DMS153 treated with DMSO at 0.1 percent for 48 hours (cell line): ENCODE measurements around the gene PRC1.
"Not testable (repeated sequence)": the region's sequence is repeated elsewhere in the genome, so short reads cannot be mapped to it uniquely, and the experiment has no call there.

ENCODE experiments used
- DNase-seq: peaks from one replicate; lab custom pipeline; 2025; ENCODE audit not compliant: unreplicated experiment; lab: John Stamatoyannopoulos, UW

PRC1 gene, protein sequence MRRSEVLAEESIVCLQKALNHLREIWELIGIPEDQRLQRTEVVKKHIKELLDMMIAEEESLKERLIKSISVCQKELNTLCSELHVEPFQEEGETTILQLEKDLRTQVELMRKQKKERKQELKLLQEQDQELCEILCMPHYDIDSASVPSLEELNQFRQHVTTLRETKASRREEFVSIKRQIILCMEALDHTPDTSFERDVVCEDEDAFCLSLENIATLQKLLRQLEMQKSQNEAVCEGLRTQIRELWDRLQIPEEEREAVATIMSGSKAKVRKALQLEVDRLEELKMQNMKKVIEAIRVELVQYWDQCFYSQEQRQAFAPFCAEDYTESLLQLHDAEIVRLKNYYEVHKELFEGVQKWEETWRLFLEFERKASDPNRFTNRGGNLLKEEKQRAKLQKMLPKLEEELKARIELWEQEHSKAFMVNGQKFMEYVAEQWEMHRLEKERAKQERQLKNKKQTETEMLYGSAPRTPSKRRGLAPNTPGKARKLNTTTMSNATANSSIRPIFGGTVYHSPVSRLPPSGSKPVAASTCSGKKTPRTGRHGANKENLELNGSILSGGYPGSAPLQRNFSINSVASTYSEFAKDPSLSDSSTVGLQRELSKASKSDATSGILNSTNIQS

DNA sequence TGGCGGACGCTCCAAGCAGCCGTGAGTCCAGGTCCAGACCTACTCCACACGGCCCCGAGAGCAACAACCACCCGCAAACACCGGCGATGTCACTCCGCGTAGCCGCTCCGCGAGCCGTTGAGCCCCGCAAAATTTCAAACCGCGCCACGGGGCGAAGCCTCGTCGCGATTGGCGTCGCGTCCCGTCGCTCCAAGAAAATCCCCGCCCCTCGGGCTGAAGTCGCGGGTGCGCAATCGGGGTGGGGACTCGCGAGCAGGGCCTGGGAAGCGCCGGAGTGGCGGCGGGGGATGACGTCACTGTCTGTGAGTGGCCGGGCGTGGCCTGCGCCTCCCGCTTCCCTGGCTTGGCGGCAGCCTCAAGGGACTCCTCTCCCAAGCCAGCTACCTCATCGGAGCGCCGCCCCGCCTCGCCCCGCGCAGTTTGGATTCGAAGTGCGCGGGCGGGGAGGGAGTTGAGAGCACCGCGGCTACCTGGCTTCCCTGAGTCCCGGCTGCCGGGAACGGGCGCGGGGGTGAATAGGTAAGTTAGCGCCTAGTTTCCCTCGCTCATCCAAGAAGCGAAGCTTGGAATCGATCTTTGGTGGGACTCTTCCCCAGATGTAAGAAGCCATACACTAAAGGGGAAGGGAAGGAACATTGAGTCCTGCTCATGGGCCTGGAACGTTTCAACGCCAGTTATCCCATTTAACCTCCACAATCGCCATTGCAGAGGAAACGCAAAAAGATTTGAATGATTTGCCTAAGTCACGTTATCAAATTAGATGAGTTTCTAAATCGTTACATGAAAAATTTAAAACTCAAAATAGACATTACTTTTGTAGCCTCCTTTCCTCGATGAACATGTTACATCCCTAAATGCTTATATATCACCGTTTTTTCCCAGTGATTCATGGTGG, at the start of gene PRC1:
TSS of gene PRC1 (minus strand) at position 119 of the 895 bp plus-strand sequence. CDS start at position 1, 118 bp downstream.
- DNase-seq, result peak; percentile 69

DNA sequence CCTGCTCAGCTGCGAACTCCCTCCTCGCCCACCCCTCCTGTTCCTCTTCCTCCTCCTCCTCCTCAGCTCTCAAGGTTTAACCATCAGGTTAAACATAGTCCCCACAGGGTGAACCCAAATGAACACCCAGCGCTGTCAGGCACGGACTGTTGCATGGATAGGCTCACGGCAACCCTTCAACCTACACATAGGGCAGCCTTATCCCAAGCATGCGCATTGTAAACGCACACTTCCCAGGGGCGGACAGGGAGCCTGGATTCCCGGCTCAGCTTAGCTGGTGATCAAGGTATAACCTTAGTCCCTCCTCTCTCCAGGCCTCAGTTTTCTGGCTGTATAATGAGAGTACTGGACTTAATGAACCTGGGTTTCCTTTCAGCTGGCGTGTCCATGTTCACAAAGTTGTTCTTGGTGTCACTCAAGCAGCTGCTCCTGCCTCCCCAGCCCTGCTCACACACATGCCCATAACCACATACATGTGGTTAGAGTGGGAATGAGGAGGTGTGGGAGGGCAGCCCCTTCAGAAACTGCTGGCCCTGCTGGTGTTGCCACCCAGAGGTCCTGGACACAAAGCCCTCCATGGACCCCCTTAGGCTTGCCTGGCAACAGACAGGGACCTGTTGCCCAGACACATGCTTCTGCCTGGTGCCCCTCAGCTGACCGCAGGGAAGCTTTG, 49.0 kb upstream of the PRC1 start:
- no peak for DNase-seq

DNA sequence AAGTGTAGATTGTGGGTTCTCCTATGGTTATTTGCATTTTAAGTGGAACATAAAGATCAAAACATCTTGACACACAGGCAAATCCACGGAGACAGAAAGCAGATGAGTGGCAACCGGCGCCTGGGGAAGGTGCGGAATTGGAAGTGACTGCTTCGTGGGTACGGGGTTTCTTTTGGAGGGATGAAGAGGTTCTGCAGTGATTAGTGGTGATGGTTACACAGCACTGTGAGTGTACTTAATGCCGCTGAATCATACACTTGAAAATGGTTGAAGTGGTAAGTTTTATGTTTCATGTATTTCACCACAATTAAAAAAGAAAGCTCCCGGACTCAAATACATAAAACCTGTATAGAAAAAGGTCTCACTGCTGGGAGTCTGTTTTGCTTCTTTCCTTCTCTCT, 46.5 kb upstream of the PRC1 start:
- no peak for DNase-seq

DNA sequence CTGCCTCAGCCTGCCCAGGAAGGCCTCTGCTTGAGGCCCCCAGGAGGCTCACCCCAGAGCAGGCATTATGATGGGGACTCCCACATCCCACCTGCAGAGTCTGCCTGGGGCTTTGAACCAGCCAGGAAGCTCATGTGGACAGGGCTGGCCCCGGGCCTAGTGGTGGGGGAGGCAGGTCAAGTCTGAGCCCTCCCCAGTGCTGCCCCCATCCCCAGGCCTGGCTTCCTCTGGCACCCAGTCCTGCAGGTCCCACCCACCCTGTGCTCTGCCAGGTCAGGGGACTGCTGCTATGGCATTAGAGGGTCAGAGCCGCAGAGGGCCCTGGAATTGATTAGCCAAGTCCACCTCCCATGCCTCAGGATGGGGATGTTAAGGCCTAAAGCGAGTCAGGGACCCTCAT, 45.7 kb upstream of the PRC1 start:
- no peak for DNase-seq

DNA sequence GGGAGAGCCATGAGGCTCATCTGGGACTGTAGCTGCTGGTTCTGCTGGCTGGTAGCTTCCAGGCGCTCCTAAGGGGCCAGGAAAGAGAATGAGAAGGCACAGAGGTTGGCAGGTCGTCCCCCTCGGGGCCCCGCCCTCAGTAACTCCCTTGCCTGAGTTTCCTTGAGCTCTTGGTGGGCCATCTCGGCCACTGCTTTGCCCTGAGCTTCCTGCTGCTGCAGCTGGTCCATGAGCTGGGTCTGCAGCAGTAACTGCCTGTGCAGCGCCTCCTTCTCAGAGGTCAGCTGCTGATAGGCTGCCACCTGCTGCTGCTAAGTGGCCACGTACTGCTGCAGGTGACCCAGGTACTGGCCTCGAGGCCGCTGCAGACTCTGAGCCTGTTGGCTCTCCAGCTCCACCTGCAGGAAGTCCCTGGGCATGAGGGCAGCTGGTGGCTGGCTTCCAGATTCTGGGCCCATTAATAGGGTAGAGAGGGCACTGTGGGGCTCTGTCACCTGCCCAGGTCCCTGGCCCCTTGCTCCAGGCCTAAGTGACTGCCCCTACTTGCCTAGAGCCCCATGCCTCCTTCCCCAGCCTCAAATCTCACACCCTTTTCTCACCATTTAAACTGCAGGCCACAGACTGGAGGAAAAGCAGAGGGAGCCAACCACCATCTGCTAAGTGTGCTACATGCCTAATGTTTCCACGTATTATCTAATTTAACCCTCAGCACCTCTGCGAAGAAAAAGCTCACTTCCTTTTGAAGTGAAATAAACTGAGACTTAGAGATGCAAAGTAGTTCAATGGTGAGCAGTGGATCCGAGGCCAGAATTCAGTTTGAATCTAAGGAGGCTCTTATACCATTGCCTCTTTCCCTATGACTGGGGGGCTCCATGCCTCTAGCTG, 38.8 kb upstream of the PRC1 start:
- DNase-seq, result peak; percentile 18

DNA sequence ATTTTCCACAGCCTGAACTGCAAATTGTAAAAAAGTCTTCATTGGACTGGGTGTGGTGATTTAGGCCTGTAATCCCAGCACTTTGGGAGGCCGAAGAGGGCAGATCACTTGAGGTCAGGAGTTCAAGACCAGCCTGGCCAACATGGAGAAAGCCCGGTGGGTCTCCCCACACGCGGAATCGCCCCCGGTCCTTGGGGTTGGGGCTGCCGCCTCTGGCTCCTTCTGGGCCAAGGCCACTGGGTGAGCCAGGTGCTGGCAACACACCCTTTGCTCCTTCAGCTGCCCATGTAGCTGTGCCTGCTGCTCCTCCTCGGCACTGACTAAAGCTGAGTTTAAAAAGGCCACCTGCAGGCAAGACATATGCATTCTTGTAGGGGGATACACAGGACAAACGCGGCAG, 37.5 kb upstream of the PRC1 start:
- no peak for DNase-seq

DNA sequence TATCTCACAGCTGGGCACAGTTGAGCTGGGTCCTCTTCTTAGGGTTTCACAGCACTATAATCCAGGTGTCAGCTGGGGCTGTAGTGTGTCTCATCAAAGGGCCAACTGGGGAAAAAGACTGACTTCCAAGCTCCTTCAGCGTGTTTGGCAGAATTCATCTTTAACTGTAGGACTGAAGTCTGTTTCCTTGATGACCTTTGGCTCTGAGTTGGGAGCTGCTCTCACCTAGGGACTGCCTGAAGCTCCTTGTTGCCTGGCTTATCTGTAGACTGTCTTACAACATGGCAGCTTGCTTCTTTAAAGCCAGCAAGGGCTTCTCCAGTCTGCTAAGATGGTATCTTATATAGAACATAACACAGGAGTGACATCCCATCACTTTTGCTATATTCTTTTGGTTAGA, 33.3 kb upstream of the PRC1 start:
- DNase-seq, result no peak

DNA sequence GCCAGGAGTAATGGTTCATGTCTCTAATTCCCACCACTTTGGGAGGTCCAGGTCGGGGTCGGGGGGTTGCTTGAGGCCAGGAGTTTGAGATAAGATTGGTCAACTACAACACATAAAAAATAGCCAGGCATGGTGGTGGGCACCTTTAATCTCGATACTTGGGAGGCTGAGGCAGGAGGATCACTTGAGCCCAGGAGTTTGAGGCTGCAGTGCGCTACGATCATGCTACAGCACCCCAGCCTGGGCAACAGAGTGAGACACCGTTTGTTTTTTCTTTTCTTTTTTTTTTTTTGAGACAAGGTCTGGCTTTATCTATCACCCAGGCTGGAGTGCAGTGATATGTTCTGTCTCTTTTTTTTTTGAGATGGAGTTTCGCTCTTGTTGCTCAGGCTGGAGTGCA, 29.4 kb upstream of the PRC1 start:
- DNase-seq, result no peak

DNA sequence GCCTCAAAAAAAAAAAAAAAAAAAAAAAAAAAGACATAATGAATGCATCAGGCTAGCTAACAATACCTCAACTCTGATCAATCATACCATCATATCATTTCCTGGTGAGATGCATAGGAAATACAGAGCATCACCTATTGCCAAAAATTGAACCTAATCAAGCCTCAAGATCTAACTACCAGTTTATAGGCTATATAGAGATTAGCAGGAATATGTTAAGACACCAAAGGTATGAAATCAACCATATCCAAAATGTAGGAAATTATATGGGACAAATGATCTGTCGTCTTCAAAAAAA, 28.4 kb upstream of the PRC1 start:
- DNase-seq, result no peak

DNA sequence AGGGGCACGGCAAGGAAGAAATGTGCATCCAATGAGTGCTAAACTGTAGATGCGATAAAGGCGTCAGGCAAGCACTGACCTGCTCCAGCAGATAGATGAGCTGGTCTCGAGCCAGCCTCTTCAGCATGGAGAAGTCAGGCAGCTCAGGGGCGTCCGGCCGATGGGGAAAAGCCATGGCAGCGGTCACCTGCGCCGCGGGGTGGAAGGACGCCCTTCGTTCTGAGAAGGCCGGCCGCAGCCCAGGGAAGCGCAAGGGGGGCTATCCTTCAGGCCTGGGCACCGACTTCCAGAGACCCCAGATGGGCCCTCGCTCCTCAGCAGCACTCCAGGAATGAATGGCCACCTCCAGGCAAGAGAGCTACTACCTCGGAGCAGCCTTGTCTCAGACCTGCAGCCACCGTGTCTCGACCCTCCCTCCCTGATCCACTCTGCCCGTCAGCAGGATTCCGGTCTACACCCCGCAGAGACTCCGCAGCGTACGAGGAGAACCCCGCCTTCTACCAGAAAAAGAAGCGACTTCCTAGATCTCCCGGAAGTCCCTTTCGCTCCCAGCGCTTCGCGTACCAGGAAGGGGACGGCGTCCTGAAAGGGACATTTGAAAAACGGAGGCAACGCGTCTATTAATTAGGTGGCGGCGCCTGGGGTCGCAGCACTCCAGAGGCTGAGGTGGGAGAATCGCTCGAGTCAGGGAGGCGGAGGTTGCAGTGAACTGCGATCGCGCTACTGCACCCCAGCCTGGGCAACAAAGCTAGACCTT, 27.9 kb upstream of the PRC1 start, which contains the start of gene VPS33B:
TSS of gene VPS33B (minus strand) at position 520 of the 757 bp plus-strand sequence. CDS start at position 175, 345 bp downstream.
- peak; percentile 13 for DNase-seq

DNA sequence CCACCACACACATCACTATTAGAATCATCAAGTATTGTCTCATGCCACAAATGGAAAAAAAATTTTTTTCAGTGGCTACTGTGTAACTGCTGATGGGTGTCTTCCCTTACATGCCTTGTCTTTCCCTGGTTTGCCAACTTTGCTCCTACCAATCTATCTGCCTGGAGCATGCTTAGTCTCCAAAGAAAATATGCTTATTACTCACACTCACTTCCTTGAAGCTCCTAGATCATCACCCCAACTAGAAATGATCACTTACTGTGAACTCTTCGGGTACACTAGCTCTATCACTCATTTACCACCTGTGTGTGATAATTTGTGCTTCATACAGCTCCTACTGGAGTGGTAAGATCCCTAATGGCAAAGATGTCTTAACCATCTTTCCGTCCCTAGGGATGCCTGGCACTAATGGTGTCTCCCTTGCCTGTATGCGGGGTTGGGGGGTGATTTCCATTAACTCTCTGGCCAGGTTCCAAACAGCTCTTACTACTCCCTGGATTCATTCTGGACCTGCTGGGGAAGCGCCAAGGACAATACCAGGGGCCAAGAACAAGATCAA, 27.3 kb upstream of the PRC1 start:
- DNase-seq, result no peak

DNA sequence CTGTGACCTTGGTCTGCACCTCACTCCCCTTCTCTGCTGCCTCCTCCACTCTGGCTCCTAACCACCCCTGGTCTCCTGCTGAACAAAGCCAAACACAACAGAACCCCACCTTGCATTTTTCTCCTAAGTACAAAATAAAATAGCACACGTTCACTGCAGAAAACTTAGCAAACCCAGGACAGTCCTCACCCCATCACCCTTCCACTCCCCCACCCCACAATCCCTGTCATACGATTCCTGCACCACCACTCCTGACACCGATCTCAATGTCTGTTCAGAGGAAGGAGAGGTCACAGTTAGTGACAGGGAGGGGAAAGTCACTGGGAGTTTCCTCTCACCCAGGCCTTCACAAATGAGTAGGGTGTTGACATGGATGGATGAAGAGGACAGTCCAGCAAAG, 23.8 kb upstream of the PRC1 start:
- DNase-seq, result no peak

DNA sequence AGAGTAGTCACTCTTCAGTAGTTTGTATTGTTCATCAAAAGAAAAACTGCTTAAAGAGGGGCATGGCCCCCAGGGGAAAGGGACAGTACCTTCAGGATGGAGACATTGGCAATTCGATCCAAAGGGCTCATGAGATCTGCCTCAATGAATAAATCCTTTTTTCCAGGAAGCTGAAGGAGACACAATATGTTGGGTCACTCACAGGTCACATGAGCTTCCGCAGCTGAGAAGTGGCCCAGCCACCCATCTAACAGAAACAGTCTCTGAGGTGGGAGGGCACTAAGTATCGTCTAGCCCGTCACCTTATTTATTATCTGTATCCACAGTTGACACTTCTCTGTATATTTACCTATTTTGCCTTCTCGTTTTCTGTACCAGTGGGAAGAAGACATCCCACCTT, 23.4 kb upstream of the PRC1 start:
- DNase-seq, result no peak

DNA sequence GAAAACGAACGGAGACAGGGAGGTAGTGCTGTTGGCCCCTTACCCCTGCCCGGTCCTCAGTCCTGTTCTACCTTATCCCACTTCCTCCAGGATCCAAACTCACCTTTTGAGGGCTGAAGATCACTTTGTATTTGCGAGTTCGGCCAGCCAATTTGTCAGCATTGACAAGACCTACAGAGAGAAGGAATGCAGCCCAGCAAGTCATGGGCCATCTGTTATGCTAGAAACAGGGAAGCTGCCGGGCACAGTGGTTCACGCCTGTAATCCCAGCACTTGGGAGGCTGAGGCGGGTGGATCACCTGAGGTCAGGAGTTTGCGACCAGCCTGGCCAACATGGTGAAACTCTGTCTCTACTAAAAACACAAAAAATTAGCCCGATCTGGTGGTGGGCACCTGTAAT, 19.4 kb upstream of the PRC1 start:
- DNase-seq, result not testable (repeated sequence)

DNA sequence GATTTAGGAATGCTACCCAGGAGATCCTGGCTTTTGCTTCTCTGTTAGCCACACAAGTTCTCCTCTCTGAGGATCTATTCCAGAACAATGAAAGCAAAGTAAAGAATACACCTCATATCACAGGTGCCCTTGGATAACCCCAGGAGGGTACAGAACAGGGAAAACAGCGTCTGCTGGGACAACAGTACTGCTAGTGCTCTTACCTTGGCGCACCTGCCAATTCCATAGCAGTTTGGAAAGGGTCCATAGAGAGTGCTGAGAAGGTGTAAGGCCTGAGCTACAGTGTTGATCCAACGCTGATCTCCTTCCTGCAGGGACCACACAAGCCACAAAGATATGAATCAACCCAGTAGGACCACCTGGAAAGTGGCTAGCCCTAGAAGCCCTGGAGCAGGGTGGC, 12.9 kb upstream of the PRC1 start:
- no peak for DNase-seq

DNA sequence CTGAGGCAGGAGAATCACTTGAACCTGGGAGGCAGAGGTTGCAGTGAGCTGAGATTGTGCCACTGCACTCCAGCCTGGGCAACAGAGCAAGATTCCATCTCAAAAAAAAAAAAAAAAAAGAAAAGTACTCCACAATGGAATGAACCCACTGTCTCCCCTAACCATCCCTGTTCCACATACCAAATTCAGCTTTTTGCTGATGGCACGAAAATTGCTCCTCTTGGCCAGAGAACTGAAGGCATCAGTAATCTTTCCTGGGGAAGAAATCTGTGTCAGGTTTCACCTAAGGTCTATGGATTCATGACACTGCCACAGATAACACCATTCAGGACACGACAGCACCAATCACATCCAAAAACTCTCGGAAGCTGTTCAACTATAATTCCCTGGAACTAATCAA, 6.9 kb upstream of the PRC1 start:
- no peak for DNase-seq

DNA sequence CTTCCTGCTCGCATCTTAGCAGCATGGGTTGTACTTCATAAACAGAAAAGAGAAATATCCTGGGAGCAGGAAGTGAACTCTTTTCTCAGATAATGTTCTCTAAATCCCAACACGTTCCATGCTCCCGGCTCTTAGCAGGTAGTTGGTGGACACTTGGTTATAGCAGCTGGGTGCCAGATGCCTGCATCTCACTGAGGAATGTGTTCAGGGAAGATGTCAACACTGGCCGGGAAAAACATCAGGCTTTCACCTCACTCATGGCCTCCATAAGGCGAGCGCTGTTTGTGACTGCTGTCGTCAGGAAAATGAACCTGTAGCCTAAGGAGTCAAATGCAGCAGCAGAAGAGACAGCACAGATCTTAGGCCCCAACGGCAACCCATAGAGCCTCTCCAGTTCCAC, 4.4 kb upstream of the PRC1 start:
- no peak for DNase-seq

DNA sequence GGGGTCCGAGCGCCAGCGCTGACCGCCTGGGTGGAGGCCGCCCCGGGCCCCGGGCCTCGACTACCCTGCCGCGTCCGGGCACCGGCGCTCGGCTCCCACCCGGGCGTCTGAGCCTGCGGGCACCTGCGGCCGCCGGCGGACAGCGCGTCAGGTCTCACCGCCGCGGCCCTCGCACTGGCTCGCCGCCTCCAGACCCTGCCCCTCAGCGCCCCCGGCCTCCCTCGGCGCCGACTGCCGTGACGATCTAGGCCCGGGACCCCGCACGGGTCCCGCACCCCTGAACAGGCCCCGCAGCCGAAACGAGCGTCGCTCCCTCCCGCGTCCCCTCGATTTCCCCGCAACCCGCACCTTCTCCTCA, 297 bp downstream of the PRC1 start:
- no peak for DNase-seq

DNA sequence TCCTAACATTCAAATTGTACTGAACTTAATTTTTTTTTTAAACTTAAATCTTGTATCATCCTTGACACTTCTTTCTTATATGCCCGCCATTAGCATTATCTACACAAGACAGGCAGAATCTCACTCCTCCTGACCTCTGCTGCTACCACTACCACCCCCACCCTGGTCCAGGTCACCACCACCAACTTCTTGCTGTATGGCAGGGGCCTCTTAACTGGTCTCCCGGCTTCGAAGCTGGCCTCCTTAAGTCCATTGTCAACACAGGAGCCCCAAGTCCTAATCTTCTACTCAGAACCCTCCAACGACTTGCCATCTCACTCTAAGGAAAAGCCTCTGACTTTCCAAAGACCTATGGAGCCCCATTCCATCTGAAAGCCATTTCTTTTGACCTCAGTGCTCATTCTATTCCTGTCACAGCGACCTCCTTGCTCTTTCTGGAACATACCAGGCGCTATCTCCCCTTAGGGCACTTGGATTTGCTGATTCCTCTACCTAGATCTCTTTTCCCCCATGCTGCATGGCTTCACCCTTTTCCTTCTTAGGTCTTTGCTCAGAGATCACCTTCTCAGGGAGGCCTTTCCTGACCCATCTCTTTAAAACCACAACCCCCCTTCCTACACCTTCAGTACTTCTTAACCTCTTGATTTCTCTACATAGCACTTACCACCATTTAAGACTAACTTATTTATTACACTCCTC, 2.6 kb downstream of the PRC1 start:
- DNase-seq, result no peak
